ENCODE data around the gene TMEFF2.

DNA sequence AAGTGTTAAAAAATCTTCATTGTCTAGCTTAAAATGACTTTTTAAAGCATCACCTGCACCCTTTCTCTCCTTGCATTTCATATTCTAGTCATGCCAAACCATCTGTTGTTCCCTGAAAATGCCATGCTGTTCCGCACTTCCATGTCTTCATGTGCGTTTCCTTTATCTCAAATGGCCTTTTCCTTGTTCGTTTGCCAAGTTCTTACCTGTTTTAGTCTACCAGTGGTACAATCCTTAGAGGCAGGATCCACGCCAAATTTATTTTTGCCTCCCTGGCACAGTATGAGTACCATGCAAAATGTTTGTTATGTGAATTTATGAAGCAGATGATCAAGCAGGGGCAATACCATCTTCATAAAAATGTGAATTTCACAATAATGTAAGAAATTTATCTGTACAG, 37.0 kb downstream of the TMEFF2 start:
- TF ChIP-seq SP1 (IDR thresholded peaks at IDR 0.05) (no peak), RAD21 (IDR thresholded peaks at IDR 0.05) (no peak), YY1 (IDR thresholded peaks at IDR 0.05) (no peak), EGR1 (IDR thresholded peaks at IDR 0.05; ENCODE audit: low read depth in 2 of 2) (no peak), NR2F2 (IDR thresholded peaks at IDR 0.05) (no peak)
- TF ChIP-seq, protein P1, sequence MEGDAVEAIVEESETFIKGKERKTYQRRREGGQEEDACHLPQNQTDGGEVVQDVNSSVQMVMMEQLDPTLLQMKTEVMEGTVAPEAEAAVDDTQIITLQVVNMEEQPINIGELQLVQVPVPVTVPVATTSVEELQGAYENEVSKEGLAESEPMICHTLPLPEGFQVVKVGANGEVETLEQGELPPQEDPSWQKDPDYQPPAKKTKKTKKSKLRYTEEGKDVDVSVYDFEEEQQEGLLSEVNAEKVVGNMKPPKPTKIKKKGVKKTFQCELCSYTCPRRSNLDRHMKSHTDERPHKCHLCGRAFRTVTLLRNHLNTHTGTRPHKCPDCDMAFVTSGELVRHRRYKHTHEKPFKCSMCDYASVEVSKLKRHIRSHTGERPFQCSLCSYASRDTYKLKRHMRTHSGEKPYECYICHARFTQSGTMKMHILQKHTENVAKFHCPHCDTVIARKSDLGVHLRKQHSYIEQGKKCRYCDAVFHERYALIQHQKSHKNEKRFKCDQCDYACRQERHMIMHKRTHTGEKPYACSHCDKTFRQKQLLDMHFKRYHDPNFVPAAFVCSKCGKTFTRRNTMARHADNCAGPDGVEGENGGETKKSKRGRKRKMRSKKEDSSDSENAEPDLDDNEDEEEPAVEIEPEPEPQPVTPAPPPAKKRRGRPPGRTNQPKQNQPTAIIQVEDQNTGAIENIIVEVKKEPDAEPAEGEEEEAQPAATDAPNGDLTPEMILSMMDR (IDR thresholded peaks at IDR 0.05; ENCODE audit: low read depth, low read length, missing input control), result no peak
- TF ChIP-seq, protein P2, sequence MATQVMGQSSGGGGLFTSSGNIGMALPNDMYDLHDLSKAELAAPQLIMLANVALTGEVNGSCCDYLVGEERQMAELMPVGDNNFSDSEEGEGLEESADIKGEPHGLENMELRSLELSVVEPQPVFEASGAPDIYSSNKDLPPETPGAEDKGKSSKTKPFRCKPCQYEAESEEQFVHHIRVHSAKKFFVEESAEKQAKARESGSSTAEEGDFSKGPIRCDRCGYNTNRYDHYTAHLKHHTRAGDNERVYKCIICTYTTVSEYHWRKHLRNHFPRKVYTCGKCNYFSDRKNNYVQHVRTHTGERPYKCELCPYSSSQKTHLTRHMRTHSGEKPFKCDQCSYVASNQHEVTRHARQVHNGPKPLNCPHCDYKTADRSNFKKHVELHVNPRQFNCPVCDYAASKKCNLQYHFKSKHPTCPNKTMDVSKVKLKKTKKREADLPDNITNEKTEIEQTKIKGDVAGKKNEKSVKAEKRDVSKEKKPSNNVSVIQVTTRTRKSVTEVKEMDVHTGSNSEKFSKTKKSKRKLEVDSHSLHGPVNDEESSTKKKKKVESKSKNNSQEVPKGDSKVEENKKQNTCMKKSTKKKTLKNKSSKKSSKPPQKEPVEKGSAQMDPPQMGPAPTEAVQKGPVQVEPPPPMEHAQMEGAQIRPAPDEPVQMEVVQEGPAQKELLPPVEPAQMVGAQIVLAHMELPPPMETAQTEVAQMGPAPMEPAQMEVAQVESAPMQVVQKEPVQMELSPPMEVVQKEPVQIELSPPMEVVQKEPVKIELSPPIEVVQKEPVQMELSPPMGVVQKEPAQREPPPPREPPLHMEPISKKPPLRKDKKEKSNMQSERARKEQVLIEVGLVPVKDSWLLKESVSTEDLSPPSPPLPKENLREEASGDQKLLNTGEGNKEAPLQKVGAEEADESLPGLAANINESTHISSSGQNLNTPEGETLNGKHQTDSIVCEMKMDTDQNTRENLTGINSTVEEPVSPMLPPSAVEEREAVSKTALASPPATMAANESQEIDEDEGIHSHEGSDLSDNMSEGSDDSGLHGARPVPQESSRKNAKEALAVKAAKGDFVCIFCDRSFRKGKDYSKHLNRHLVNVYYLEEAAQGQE (IDR thresholded peaks at IDR 0.05), result no peak
- TF ChIP-seq, protein P3, sequence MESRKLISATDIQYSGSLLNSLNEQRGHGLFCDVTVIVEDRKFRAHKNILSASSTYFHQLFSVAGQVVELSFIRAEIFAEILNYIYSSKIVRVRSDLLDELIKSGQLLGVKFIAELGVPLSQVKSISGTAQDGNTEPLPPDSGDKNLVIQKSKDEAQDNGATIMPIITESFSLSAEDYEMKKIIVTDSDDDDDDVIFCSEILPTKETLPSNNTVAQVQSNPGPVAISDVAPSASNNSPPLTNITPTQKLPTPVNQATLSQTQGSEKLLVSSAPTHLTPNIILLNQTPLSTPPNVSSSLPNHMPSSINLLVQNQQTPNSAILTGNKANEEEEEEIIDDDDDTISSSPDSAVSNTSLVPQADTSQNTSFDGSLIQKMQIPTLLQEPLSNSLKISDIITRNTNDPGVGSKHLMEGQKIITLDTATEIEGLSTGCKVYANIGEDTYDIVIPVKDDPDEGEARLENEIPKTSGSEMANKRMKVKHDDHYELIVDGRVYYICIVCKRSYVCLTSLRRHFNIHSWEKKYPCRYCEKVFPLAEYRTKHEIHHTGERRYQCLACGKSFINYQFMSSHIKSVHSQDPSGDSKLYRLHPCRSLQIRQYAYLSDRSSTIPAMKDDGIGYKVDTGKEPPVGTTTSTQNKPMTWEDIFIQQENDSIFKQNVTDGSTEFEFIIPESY (IDR thresholded peaks at IDR 0.05), result no peak
